ENCODE measurements around the gene POGZ.

The POGZ gene

GRCh38 chr1:151364996-151365395 lies 94.3 kb downstream of the POGZ start:
- peaks cover 15% of the 10 kb centered on the region; the same call in 1 of the 2 replicates for H3K9me3 ChIP-seq (ENCODE audit: insufficient read depth, low read length)
- no peak overlapping the region for H3K9ac ChIP-seq (ENCODE audit: low read length)
- H2AFZ ChIP-seq (ENCODE audit: low read depth, low read length, severe bottlenecking) = no peak overlapping the region
- H3K4me2 ChIP-seq (ENCODE audit: low read depth, low read length, poor library complexity, severe bottlenecking) = no peak overlapping the region
- H3K36me3 ChIP-seq (ENCODE audit: low read length) = no peaks in the 10 kb centered on the region
- TF ChIP-seq EZH2phosphoT487 (conservative IDR thresholded peaks at IDR 0.05; ENCODE audit: low read length) (no peak), CTCF (IDR thresholded peaks at IDR 0.05; ENCODE audit: insufficient read depth, low read length, poor library complexity, severe bottlenecking) (no peak)
- no peaks in the 10 kb centered on the region for H3K9me2 ChIP-seq (replicated peaks; ENCODE audit: insufficient read depth, low read length)
- no peaks in the 10 kb centered on the region for H3F3A ChIP-seq (ENCODE audit: insufficient read depth)
- no peak overlapping the region for H3K27ac ChIP-seq (ENCODE audit: low read depth, low read length)
- no peak overlapping the region for H3K4me3 ChIP-seq (ENCODE audit: insufficient read depth, low read length, poor library complexity, severe bottlenecking)
- H4K20me1 ChIP-seq (ENCODE audit: low read depth, low read length) = no peaks in the 10 kb centered on the region
- no peaks in the 10 kb centered on the region for H3K79me2 ChIP-seq (ENCODE audit: insufficient read depth, low read length)
- no peaks in the 10 kb centered on the region for H3K27me3 ChIP-seq (ENCODE audit: low read length)

GRCh38 chr1:151362308-151363155 lies 96.8 kb downstream of the POGZ start:
- Histone ChIP-seq H3K9ac (ENCODE audit: low read length) (no peak overlapping the region), H3K27me3 (ENCODE audit: low read length) (no peaks in the 10 kb centered on the region), H3K9me2 (replicated peaks; ENCODE audit: insufficient read depth, low read length) (no peaks in the 10 kb centered on the region), H3K4me2 (ENCODE audit: low read depth, low read length, poor library complexity, severe bottlenecking) (no peak overlapping the region), H3K27ac (ENCODE audit: low read depth, low read length) (no peak overlapping the region), H3K9me3 (ENCODE audit: insufficient read depth, low read length) (peaks cover 15% of the 10 kb centered on the region; the same call in 1 of the 2 replicates), H3F3A (ENCODE audit: insufficient read depth) (no peaks in the 10 kb centered on the region), H3K4me3 (ENCODE audit: insufficient read depth, low read length, poor library complexity, severe bottlenecking) (no peak overlapping the region), H4K20me1 (ENCODE audit: low read depth, low read length) (no peaks in the 10 kb centered on the region), H2AFZ (ENCODE audit: low read depth, low read length, severe bottlenecking) (no peak overlapping the region), H3K79me2 (ENCODE audit: insufficient read depth, low read length) (no peaks in the 10 kb centered on the region), H3K36me3 (ENCODE audit: low read length) (no peaks in the 10 kb centered on the region)
- no peak for TF ChIP-seq CTCF (IDR thresholded peaks at IDR 0.05; ENCODE audit: insufficient read depth, low read length, poor library complexity, severe bottlenecking)
- no peak for TF ChIP-seq EZH2phosphoT487 (conservative IDR thresholded peaks at IDR 0.05; ENCODE audit: low read length)

DNA sequence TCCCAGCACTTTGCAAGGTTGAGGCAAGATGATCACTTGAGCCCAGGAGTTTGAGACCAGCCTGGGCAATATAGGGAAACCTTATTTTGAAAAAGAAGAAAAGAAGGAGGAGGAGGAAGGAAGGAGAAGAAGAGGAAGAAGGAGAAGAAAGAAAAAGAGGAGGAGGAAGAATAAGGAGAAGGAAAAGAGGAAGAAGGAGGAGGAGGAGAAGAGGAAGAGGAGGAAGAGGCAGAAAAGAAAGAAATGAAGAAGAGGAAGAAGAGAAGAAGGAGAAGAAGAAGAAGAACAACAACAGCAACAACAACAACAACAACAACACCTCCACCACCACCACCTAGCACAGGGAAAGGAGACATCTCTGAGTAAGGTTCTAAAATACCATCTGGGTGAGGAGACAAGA lies 97.4 kb downstream of the POGZ start:
- H4K20me1 ChIP-seq (ENCODE audit: low read depth, low read length) = no peaks in the 10 kb centered on the region
- peaks cover 15% of the 10 kb centered on the region; the same call in 1 of the 2 replicates for H3K9me3 ChIP-seq (ENCODE audit: insufficient read depth, low read length)
- no peak overlapping the region for H3K27ac ChIP-seq (ENCODE audit: low read depth, low read length)
- no peaks in the 10 kb centered on the region for H3K36me3 ChIP-seq (ENCODE audit: low read length)
- H3K9me2 ChIP-seq (replicated peaks; ENCODE audit: insufficient read depth, low read length) = no peaks in the 10 kb centered on the region
- H2AFZ ChIP-seq (ENCODE audit: low read depth, low read length, severe bottlenecking) = no peak overlapping the region
- H3K9ac ChIP-seq (ENCODE audit: low read length) = no peak overlapping the region
- no peak overlapping the region for H3K4me3 ChIP-seq (ENCODE audit: insufficient read depth, low read length, poor library complexity, severe bottlenecking)
- no peaks in the 10 kb centered on the region for H3K27me3 ChIP-seq (ENCODE audit: low read length)
- TF ChIP-seq EZH2phosphoT487 (conservative IDR thresholded peaks at IDR 0.05; ENCODE audit: low read length) = no peak
- no peaks in the 10 kb centered on the region for H3F3A ChIP-seq (ENCODE audit: insufficient read depth)
- no peaks in the 10 kb centered on the region for H3K79me2 ChIP-seq (ENCODE audit: insufficient read depth, low read length)
- H3K4me2 ChIP-seq (ENCODE audit: low read depth, low read length, poor library complexity, severe bottlenecking) = no peak overlapping the region

DNA sequence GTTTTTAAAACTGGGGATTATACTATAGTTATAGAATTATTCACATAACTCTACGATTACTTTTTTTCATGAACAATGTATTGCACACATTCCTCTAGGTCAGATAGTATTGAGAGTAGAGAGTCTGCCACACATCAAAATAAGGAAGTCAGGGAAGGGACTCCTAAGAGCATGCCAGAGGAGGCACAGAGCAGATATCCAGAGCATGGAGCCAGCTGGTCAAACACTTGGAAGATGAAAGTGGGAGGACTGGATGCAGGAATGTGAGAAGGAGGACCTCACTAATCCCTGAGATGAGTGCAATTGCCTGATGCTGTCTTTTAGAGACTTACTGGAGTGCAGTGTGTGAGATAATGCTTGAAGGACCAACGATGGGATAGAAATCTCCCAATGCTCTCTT lies 102.6 kb downstream of the POGZ start:
- Histone ChIP-seq H3F3A (ENCODE audit: insufficient read depth) (no peaks in the 10 kb centered on the region), H3K27me3 (ENCODE audit: low read length) (no peaks in the 10 kb centered on the region), H2AFZ (ENCODE audit: low read depth, low read length, severe bottlenecking) (no peak overlapping the region), H3K79me2 (ENCODE audit: insufficient read depth, low read length) (no peaks in the 10 kb centered on the region), H3K4me3 (ENCODE audit: insufficient read depth, low read length, poor library complexity, severe bottlenecking) (no peak overlapping the region), H3K36me3 (ENCODE audit: low read length) (no peaks in the 10 kb centered on the region), H3K4me2 (ENCODE audit: low read depth, low read length, poor library complexity, severe bottlenecking) (no peak overlapping the region), H3K27ac (ENCODE audit: low read depth, low read length) (no peak overlapping the region), H4K20me1 (ENCODE audit: low read depth, low read length) (no peaks in the 10 kb centered on the region), H3K9me3 (ENCODE audit: insufficient read depth, low read length) (no peaks in the 10 kb centered on the region; the same call in 1 of the 2 replicates), H3K9ac (ENCODE audit: low read length) (no peak overlapping the region), H3K9me2 (replicated peaks; ENCODE audit: insufficient read depth, low read length) (no peaks in the 10 kb centered on the region)
- TF ChIP-seq CTCF (IDR thresholded peaks at IDR 0.05; ENCODE audit: insufficient read depth, low read length, poor library complexity, severe bottlenecking) (no peak), EZH2phosphoT487 (conservative IDR thresholded peaks at IDR 0.05; ENCODE audit: low read length) (no peak)
